Measurements from ENCODE around the gene LSAMP.

Gene LSAMP

DNA sequence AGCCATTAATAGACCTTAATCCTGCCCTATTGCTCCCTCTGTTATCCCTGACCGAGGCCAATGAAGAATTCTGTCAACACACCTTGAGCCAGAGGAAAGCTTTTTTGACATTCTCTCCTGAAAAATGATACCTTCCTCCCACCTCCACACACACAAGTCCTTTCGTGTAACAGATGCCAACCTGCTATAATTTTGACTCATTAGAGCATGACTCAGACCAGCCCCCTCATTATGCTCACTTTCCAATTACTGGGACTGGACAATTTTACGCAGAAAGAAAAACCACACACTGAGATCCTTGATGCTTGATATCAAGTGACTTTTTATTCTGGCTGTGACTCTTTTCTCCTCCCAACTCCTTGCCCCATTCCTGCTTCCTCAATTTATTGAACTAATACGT, 50.9 kb downstream of the LSAMP start:
- Histone ChIP-seq H3K9ac (ENCODE audit: low read length in 2 of 2) (no peak overlapping the region), H3K27me3 (ENCODE audit: control insufficient read depth in 1 of 2, insufficient read depth in 2 of 2, low read length in 2 of 2) (no peaks in the 10 kb centered on the region), H3K4me1 (ENCODE audit: control insufficient read depth, insufficient read depth, low read length) (no peaks in the 10 kb centered on the region), H3K9me3 (ENCODE audit: control insufficient read depth in 2 of 2, low read length in 2 of 2) (no peaks in the 10 kb centered on the region), H3K4me3 (ENCODE audit: low read length in 2 of 2) (no peak overlapping the region), H3K27ac (ENCODE audit: low read length) (no peak overlapping the region), H3K36me3 (ENCODE audit: control insufficient read depth in 2 of 2, insufficient read depth in 2 of 2, low read length in 2 of 2) (no peaks in the 10 kb centered on the region)

DNA sequence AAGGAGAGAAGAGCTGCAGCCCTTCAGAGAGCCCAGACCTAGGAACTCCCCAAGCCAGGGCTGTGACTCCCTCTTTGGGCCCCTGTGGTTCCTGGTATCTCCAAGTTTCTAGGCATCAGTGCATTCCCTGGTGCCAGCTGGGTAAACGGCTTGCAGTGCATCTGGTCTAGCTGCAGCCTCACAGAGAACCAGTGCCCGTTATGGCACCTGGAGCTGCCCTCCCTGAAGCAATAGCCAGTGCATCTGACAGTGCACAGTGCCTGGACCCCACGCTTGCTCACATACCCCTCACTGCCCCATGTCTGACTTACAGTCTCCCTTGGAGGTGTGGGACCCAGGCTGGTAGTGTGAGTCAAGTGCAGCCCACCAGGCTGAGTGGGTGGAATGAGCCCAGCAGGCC, 52.1 kb downstream of the LSAMP start:
- Histone ChIP-seq H3K27ac (ENCODE audit: low read length) (no peak overlapping the region), H3K9ac (ENCODE audit: low read length in 2 of 2) (no peak overlapping the region), H3K9me3 (ENCODE audit: control insufficient read depth in 2 of 2, low read length in 2 of 2) (no peaks in the 10 kb centered on the region), H3K27me3 (ENCODE audit: control insufficient read depth in 1 of 2, insufficient read depth in 2 of 2, low read length in 2 of 2) (no peaks in the 10 kb centered on the region), H3K4me1 (ENCODE audit: control insufficient read depth, insufficient read depth, low read length) (no peaks in the 10 kb centered on the region), H3K36me3 (ENCODE audit: control insufficient read depth in 2 of 2, insufficient read depth in 2 of 2, low read length in 2 of 2) (no peaks in the 10 kb centered on the region), H3K4me3 (ENCODE audit: low read length in 2 of 2) (no peak overlapping the region)

- no peaks in the 10 kb centered on the region for H3K9me3 ChIP-seq (ENCODE audit: control insufficient read depth in 2 of 2, low read length in 2 of 2)
- no peak overlapping the region for H3K4me3 ChIP-seq (ENCODE audit: low read length in 2 of 2)
- H3K36me3 ChIP-seq (ENCODE audit: control insufficient read depth in 2 of 2, insufficient read depth in 2 of 2, low read length in 2 of 2), result no peaks in the 10 kb centered on the region
- H3K9ac ChIP-seq (ENCODE audit: low read length in 2 of 2), result no peak overlapping the region
- H3K27me3 ChIP-seq (ENCODE audit: control insufficient read depth in 1 of 2, insufficient read depth in 2 of 2, low read length in 2 of 2), result no peaks in the 10 kb centered on the region
- H3K4me1 ChIP-seq (ENCODE audit: control insufficient read depth, insufficient read depth, low read length), result no peaks in the 10 kb centered on the region
- H3K27ac ChIP-seq (ENCODE audit: low read length), result no peak overlapping the region
These were observed 53.0 kb downstream of the LSAMP start for GRCh38 chr3:116392291-116392690.

- Histone ChIP-seq H3K27me3 (ENCODE audit: control insufficient read depth in 1 of 2, insufficient read depth in 2 of 2, low read length in 2 of 2) (no peaks in the 10 kb centered on the region), H3K9ac (ENCODE audit: low read length in 2 of 2) (no peak overlapping the region), H3K27ac (ENCODE audit: low read length) (no peak overlapping the region), H3K4me3 (ENCODE audit: low read length in 2 of 2) (no peak overlapping the region), H3K9me3 (ENCODE audit: control insufficient read depth in 2 of 2, low read length in 2 of 2) (no peaks in the 10 kb centered on the region), H3K4me1 (ENCODE audit: control insufficient read depth, insufficient read depth, low read length) (no peaks in the 10 kb centered on the region), H3K36me3 (ENCODE audit: control insufficient read depth in 2 of 2, insufficient read depth in 2 of 2, low read length in 2 of 2) (no peaks in the 10 kb centered on the region)
These were observed 53.7 kb downstream of the LSAMP start for GRCh38 chr3:116391296-116392201.

DNA sequence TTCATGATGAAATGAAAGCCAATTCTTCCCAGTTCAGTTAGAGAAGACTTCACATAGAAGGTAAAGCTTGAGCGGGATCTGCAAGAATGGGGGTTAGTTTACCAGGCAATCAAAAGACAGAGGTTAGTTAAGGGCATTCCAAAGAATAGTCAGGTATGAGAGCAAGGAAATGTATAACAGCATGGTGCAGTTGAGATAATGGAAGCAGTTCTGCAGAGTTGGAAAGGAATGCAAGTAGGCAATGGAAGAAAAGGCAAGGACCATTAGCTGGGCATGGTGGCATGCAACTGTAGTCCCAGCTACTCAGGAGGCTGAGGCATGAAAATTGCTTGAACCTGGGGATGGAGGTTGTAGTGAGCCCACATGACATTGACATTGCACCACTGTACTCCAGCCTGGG, 55.0 kb downstream of the LSAMP start:
- no peaks in the 10 kb centered on the region for H3K27me3 ChIP-seq (ENCODE audit: control insufficient read depth in 1 of 2, insufficient read depth in 2 of 2, low read length in 2 of 2)
- no peaks in the 10 kb centered on the region for H3K36me3 ChIP-seq (ENCODE audit: control insufficient read depth in 2 of 2, insufficient read depth in 2 of 2, low read length in 2 of 2)
- H3K4me1 ChIP-seq (ENCODE audit: control insufficient read depth, insufficient read depth, low read length), result no peaks in the 10 kb centered on the region
- no peak overlapping the region for H3K4me3 ChIP-seq (ENCODE audit: low read length in 2 of 2)
- no peaks in the 10 kb centered on the region for H3K9me3 ChIP-seq (ENCODE audit: control insufficient read depth in 2 of 2, low read length in 2 of 2)
- no peak overlapping the region for H3K9ac ChIP-seq (ENCODE audit: low read length in 2 of 2)
- no peak overlapping the region for H3K27ac ChIP-seq (ENCODE audit: low read length)

DNA sequence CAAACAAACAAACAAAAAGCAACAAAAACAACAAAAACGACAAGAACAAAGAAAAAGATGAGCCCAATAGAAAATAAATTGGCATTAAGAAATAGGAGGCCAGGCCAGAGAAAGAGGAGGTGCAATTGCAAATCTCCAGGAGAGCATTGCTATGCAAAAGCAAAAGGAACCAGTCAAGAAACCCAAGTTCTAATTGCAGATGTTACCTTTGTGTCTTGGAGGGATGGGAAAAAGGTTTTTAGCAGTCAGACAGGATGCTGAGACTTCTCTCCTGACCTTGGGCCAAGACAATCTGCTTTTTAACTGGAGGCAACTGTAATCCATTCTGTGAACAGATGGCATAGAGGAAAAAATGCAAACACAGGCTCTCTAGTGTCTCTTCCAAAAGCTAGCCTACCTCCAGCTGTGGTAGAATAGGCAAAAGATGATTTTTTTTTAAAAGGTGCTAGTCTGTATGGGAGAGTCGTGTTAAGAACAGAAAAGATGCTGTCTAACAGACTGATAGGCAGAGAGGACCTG, 56.4 kb downstream of the LSAMP start:
- Histone ChIP-seq H3K4me1 (ENCODE audit: control insufficient read depth, insufficient read depth, low read length) (no peaks in the 10 kb centered on the region), H3K36me3 (ENCODE audit: control insufficient read depth in 2 of 2, insufficient read depth in 2 of 2, low read length in 2 of 2) (no peaks in the 10 kb centered on the region), H3K27me3 (ENCODE audit: control insufficient read depth in 1 of 2, insufficient read depth in 2 of 2, low read length in 2 of 2) (no peaks in the 10 kb centered on the region)

GRCh38 chr3:116386168-116386567, 59.1 kb downstream of the LSAMP start:
- Histone ChIP-seq H3K27ac (ENCODE audit: low read length) (no peak overlapping the region), H3K9ac (ENCODE audit: low read length in 2 of 2) (no peak overlapping the region), H3K9me3 (ENCODE audit: control insufficient read depth in 2 of 2, low read length in 2 of 2) (no peaks in the 10 kb centered on the region), H3K4me3 (ENCODE audit: low read length in 2 of 2) (no peak overlapping the region), H3K27me3 (ENCODE audit: control insufficient read depth in 1 of 2, insufficient read depth in 2 of 2, low read length in 2 of 2) (no peaks in the 10 kb centered on the region), H3K36me3 (ENCODE audit: control insufficient read depth in 2 of 2, insufficient read depth in 2 of 2, low read length in 2 of 2) (no peaks in the 10 kb centered on the region), H3K4me1 (ENCODE audit: control insufficient read depth, insufficient read depth, low read length) (no peaks in the 10 kb centered on the region)

More for the DNA sequence above, 56.4 kb downstream of the LSAMP start:
- Histone ChIP-seq H3K9me3 (ENCODE audit: control insufficient read depth in 2 of 2, low read length in 2 of 2) (no peaks in the 10 kb centered on the region), H3K9ac (ENCODE audit: low read length in 2 of 2) (no peak overlapping the region), H3K4me3 (ENCODE audit: low read length in 2 of 2) (no peak overlapping the region), H3K27ac (ENCODE audit: low read length) (peak overlapping the region; percentile 2)

DNA sequence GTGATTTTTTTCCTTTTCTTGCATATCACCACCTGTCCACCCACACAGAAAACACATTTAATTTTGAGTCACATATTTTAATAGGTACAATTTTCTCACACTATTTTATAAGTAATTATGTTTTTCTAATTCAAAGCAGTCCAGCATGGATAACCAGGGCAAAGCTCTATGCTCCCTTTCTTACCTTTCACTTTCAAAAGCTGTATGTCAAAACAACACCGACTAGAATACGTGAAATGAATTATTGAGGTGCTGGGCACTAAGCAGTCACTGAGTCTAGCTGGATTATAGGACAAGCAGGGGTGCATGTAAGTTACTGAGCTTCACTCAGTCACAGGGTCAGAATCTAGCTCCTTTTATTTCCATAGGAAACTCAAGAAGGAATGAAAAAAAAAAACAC, 60.6 kb downstream of the LSAMP start:
- no peaks in the 10 kb centered on the region for H3K9me3 ChIP-seq (ENCODE audit: control insufficient read depth in 2 of 2, low read length in 2 of 2)
- no peaks in the 10 kb centered on the region for H3K4me1 ChIP-seq (ENCODE audit: control insufficient read depth, insufficient read depth, low read length)
- no peaks in the 10 kb centered on the region for H3K27me3 ChIP-seq (ENCODE audit: control insufficient read depth in 1 of 2, insufficient read depth in 2 of 2, low read length in 2 of 2)
- H3K36me3 ChIP-seq (ENCODE audit: control insufficient read depth in 2 of 2, insufficient read depth in 2 of 2, low read length in 2 of 2), result no peaks in the 10 kb centered on the region
- no peak overlapping the region for H3K9ac ChIP-seq (ENCODE audit: low read length in 2 of 2)
- no peak overlapping the region for H3K4me3 ChIP-seq (ENCODE audit: low read length in 2 of 2)
- H3K27ac ChIP-seq (ENCODE audit: low read length), result no peak overlapping the region

DNA sequence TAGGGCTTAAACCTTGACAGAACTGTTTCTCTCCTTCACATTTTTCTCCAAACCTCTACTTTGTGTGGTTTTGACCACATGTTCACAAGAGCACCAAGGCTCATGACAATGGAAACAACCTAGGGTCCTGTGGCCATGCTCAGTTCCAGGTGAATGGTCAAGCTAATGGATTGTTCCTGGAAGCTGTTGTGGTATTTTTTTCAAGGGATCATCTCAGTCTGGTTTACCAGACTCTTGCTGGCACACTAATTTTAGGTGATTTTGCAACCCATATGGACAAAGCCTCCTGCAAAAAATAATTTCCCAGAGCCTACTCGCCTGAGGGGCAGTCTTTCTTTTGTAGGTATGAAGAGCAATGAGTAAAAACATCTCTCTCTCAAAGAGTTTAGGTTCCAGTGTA, 67.2 kb downstream of the LSAMP start:
- Histone ChIP-seq H3K36me3 (ENCODE audit: control insufficient read depth in 2 of 2, insufficient read depth in 2 of 2, low read length in 2 of 2) (no peaks in the 10 kb centered on the region), H3K27ac (ENCODE audit: low read length) (no peak overlapping the region), H3K9ac (ENCODE audit: low read length in 2 of 2) (no peak overlapping the region), H3K9me3 (ENCODE audit: control insufficient read depth in 2 of 2, low read length in 2 of 2) (no peaks in the 10 kb centered on the region), H3K27me3 (ENCODE audit: control insufficient read depth in 1 of 2, insufficient read depth in 2 of 2, low read length in 2 of 2) (no peaks in the 10 kb centered on the region), H3K4me3 (ENCODE audit: low read length in 2 of 2) (no peak overlapping the region), H3K4me1 (ENCODE audit: control insufficient read depth, insufficient read depth, low read length) (no peaks in the 10 kb centered on the region)

DNA sequence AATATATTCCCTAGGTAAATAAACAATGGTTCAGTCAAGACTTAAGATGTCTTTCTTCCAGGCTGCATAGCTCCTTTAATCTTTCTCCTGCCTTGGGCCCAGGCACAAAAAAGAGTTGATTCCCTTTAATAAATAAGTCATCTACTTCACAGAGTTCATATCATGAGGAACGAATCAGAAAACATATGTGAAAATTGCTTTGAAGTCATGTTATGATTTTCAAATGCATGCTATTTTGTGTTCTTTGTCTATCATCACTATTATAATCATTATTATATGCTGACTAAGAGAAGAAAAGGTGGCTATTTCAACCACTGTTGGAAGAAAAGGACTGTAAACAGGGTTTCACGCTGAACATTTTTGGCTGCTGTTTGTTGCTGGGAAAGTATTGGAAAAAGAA, 70.4 kb downstream of the LSAMP start:
- H3K27ac ChIP-seq (ENCODE audit: low read length), result no peak overlapping the region
- H3K4me3 ChIP-seq (ENCODE audit: low read length in 2 of 2), result no peak overlapping the region
- no peak overlapping the region for H3K9ac ChIP-seq (ENCODE audit: low read length in 2 of 2)
- H3K9me3 ChIP-seq (ENCODE audit: control insufficient read depth in 2 of 2, low read length in 2 of 2), result no peaks in the 10 kb centered on the region
- H3K36me3 ChIP-seq (ENCODE audit: control insufficient read depth in 2 of 2, insufficient read depth in 2 of 2, low read length in 2 of 2), result no peaks in the 10 kb centered on the region
- H3K27me3 ChIP-seq (ENCODE audit: control insufficient read depth in 1 of 2, insufficient read depth in 2 of 2, low read length in 2 of 2), result no peaks in the 10 kb centered on the region
- no peaks in the 10 kb centered on the region for H3K4me1 ChIP-seq (ENCODE audit: control insufficient read depth, insufficient read depth, low read length)

- Histone ChIP-seq H3K4me3 (ENCODE audit: low read length in 2 of 2) (no peak overlapping the region), H3K27me3 (ENCODE audit: control insufficient read depth in 1 of 2, insufficient read depth in 2 of 2, low read length in 2 of 2) (no peaks in the 10 kb centered on the region), H3K4me1 (ENCODE audit: control insufficient read depth, insufficient read depth, low read length) (no peaks in the 10 kb centered on the region), H3K27ac (ENCODE audit: low read length) (no peak overlapping the region), H3K36me3 (ENCODE audit: control insufficient read depth in 2 of 2, insufficient read depth in 2 of 2, low read length in 2 of 2) (no peaks in the 10 kb centered on the region), H3K9me3 (ENCODE audit: control insufficient read depth in 2 of 2, low read length in 2 of 2) (no peaks in the 10 kb centered on the region), H3K9ac (ENCODE audit: low read length in 2 of 2) (no peak overlapping the region)
These were observed 77.4 kb downstream of the LSAMP start for GRCh38 chr3:116367761-116368395.
